Endothelial cell (in vitro differentiated cells): ENCODE measurements around the gene EIF4G3. TPM values are rescaled to one million over a fixed set of nuclear protein-coding genes. Genes with fewer than 3 reads are reported as not detected.

Experiments used
- DNase-seq: peaks from one replicate; pipeline ENCODE4 v3.0.0; 2021; ENCODE audit warnings: low spot score
- H3K27ac Mint-ChIP-seq: one replicate; pipeline ENCODE4 v1.8.0; 2021; ENCODE audit warnings: mixed read lengths, inconsistent platforms; ENCODE audit not compliant: unreplicated experiment
- H3K27me3 Mint-ChIP-seq: one replicate; pipeline ENCODE4 v1.8.0; 2021; ENCODE audit warnings: mild to moderate bottlenecking, moderate library complexity, mixed read lengths, inconsistent platforms; ENCODE audit not compliant: unreplicated experiment
- H3K36me3 Mint-ChIP-seq: one replicate; pipeline ENCODE4 v1.8.0; 2021; ENCODE audit warnings: mild to moderate bottlenecking, low read depth, mixed read lengths, inconsistent platforms; ENCODE audit not compliant: unreplicated experiment
- H3K4me1 Mint-ChIP-seq: one replicate; pipeline ENCODE4 v1.8.0; 2021; ENCODE audit warnings: mild to moderate bottlenecking, mixed read lengths, inconsistent platforms; ENCODE audit not compliant: unreplicated experiment
- H3K4me3 Mint-ChIP-seq: one replicate; pipeline ENCODE4 v1.8.0; 2021; ENCODE audit warnings: mild to moderate bottlenecking, mixed read lengths, inconsistent platforms; ENCODE audit not compliant: unreplicated experiment
- H3K9me3 Mint-ChIP-seq: one replicate; pipeline ENCODE4 v1.8.0; 2021; ENCODE audit warnings: mixed read lengths, inconsistent platforms; ENCODE audit not compliant: unreplicated experiment
- CTCF ChIP-seq: fragments of 200-600 bp; sonication (generic); IDR thresholded peaks from one replicate; pipeline ENCODE4 v1.5.0; 2021; ENCODE audit warnings: antibody characterized with exemption; ENCODE audit not compliant: unreplicated experiment
- total RNA-seq: library from RNA; stranded (reverse); fragmentation: NEBNext Ultra II Directional; extraction: Animal tissue kit (Norgen Biotek cat#: 25700); gene quantifications from one replicate; pipeline ENCODE4 v1.2.1, GENCODE V29; 2021; ENCODE audit not compliant: unreplicated experiment

EIF4G3 gene
- total RNA-seq, 1 donor from 2014 or later, result 87.6 TPM

GRCh38 chr1:21003281-21004045, 173.2 kb downstream of the EIF4G3 start:
- no peaks in the 10 kb centered on the region for H3K36me3 Mint-ChIP-seq
- H3K27ac Mint-ChIP-seq, result no peak overlapping the region

GRCh38 chr1:21001042-21001441, 175.7 kb downstream of the EIF4G3 start:
- no peaks in the 10 kb centered on the region for H3K9me3 Mint-ChIP-seq
- DNase-seq, result no peak
- no peak overlapping the region for H3K4me3 Mint-ChIP-seq
- no peak overlapping the region for H3K27ac Mint-ChIP-seq
- H3K27me3 Mint-ChIP-seq, result peaks cover 2% of the 10 kb centered on the region
- H3K4me1 Mint-ChIP-seq, result peaks cover 2% of the 10 kb centered on the region
- TF ChIP-seq CTCF, result no peak
- H3K36me3 Mint-ChIP-seq, result no peaks in the 10 kb centered on the region

More at GRCh38 chr1:21003281-21004045, 173.2 kb downstream of the EIF4G3 start:
- TF ChIP-seq CTCF, result no peak
- Mint-ChIP-seq H3K4me3 (no peak overlapping the region), H3K4me1 (peaks cover 2% of the 10 kb centered on the region), H3K27me3 (peaks cover 2% of the 10 kb centered on the region), H3K9me3 (no peaks in the 10 kb centered on the region)
- no peak for DNase-seq

- no peak overlapping the region for H3K4me3 Mint-ChIP-seq
- peaks cover 2% of the 10 kb centered on the region for H3K4me1 Mint-ChIP-seq
- H3K27ac Mint-ChIP-seq, result no peak overlapping the region
- no peak for TF ChIP-seq CTCF
- H3K27me3 Mint-ChIP-seq, result peaks cover 2% of the 10 kb centered on the region
- no peaks in the 10 kb centered on the region for H3K9me3 Mint-ChIP-seq
- H3K36me3 Mint-ChIP-seq, result no peaks in the 10 kb centered on the region
- DNase-seq, result no peak
These were observed 176.5 kb downstream of the EIF4G3 start for GRCh38 chr1:21000245-21000594.

GRCh38 chr1:20999525-21000244, 177.0 kb downstream of the EIF4G3 start:
- H3K27ac Mint-ChIP-seq, result no peak overlapping the region
- no peak for TF ChIP-seq CTCF

GRCh38 chr1:20998826-20999225, 177.9 kb downstream of the EIF4G3 start:
- Mint-ChIP-seq H3K9me3 (no peaks in the 10 kb centered on the region), H3K27me3 (peaks cover 2% of the 10 kb centered on the region), H3K4me3 (no peak overlapping the region), H3K36me3 (no peaks in the 10 kb centered on the region), H3K27ac (no peak overlapping the region), H3K4me1 (peaks cover 2% of the 10 kb centered on the region)
- TF ChIP-seq CTCF, result no peak
- no peak for DNase-seq

More at GRCh38 chr1:20999525-21000244, 177.0 kb downstream of the EIF4G3 start:
- Mint-ChIP-seq H3K4me1 (peaks cover 2% of the 10 kb centered on the region), H3K4me3 (no peak overlapping the region), H3K9me3 (no peaks in the 10 kb centered on the region), H3K27me3 (peaks cover 2% of the 10 kb centered on the region), H3K36me3 (no peaks in the 10 kb centered on the region)
- no peak for DNase-seq
